GM19468 (cell line): Measurements from ENCODE around the gene CA12.

ENCODE experiments used
- ATAC-seq: cut with Tn5 transposase; IDR thresholded peaks from one replicate; pipeline ENCODE4 v1.9.1; 2021; ENCODE audit warnings: mild to moderate bottlenecking, moderate library complexity, moderate number of reproducible peaks; ENCODE audit not compliant: unreplicated experiment; ENCODE audit errors: extremely low read depth

CA12 gene

DNA sequence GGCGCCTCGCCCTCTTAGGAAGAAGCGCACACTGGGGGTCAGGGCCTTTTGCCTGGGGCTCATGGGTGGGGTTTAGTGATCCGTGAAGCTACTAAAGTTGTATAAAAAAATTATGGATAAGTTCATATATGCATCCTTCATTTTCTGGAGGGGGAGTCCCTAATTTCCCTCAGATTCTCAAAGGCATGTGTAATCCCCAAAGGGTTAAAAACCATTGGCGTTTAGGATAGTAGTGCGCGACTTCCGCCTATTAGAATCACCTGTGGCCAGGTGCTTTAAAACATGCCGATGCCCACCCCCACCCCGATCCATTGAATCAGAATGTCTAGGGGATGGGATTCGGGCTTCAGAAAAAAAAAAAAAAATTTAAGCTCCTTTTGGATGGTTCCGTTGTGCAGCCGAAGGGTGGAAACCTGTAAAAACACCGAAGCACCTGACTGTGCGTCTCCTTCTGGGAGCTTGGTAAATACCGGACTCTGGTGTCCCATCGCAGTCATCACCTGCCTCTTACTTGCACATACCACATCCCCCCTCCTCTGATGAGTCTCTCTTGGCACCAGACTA lies 103.7 kb downstream of the CA12 start:
- ATAC-seq: no peak

DNA sequence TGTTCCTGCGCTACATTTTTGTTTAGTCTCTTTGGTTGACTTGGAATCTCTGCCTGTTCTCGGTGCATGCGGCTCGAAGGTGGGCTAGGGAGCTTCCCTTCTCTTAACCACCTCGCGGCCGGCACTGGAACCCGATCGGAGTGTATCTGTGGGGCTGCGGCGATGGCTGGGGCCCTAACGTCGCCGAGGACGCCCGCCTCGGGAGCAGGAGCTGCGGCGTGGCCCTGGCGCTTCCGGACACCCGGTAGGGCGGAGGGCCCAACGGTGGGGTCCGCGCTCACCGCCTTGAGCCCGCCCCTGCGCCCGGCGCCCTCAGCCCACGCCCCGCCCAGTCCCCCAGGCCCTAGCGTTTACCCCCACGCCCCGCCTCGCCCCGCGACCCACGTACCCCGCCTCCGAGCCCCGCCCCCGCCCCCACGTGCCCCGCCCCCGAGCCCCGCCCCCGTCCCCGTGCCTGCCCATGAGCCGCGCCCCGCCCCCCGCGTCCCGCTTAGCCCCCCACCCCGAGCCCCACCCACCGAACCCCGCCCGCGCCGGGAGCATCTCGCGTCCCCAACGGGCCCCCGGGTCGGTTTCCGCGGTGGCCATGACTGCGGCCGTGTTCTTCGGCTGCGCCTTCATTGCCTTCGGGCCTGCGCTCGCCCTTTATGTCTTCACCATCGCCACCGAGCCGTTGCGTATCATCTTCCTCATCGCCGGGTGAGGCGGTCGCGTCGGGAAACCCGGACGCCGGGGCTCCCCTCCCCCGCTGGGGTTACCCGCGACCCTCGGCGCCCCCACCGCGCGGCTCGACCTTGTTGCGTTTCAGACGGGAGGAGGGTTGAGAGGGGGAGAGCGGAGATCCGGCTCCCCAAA lies 104.4 kb downstream of the CA12 start, which contains the start of gene APH1B:
Gene APH1B (plus strand): TSS at position 568 of the 855 bp plus-strand sequence. CDS start 19 bp downstream, at position 587.
- peak; percentile 35 for ATAC-seq

DNA sequence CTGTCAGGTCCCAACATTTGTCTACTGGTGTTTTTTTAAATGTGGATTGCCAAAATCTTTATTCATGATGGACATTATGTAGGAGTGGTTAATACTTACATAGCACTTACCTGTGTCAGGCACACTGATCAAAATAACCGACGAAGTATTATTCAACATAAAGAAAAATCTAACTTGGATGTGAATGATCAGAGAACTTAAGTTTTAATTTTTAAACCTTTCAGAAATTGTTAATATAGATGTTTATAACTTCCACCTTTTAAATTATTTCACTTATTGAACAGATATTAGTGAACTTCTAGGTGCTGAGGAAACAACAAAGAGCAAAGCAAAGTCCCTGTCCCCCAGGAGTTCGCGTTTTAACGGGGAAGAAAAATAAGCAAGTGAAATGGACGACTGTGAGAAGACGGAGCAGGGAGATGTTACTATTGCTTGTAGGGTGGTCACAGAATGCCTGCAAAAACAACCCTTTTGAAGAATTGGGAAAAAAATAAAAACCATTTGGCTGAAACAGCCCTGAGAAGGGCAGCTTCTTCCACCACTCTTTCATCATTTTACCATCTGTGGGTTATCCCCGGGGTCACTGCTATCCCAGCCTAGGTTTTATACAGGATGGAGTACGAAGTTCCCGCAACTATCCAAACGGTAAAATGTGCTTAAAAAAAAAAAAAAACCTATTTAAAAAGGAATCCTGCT lies 105.2 kb downstream of the CA12 start:
- no peak for ATAC-seq

DNA sequence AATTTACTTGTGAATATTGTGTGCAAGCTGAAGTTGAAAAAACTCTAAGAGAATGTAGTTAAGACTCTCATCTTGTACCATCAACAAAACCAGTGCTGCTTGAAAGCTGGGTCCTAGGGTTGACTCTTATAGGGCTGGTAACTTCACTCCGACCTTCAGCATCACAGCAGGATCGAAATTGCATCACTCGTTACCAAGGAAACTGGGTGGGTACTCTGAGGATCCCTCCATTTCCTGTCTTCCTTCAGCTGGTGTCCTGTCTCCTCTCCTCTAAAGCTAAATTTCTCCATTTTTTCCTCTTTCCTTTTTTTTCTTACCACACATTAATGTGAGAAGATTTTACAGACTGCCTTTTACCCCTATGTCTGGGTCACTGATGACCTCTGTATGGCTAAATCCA lies 107.2 kb downstream of the CA12 start:
- ATAC-seq: no peak
